HepG2 (cell line): Measurements from ENCODE around the gene PRKCE. TPM values are rescaled to one million over a fixed set of nuclear protein-coding genes. Genes with fewer than 3 reads are reported as not detected.

ENCODE experiments used
- ELF3 ChIP-seq: IDR thresholded peaks from 2 replicates; pipeline ENCODE4 v1.6.1; 2016; ENCODE audit warnings: missing genetic modification reagents, missing compliant biosample characterization
- GZF1 ChIP-seq: sonication (generic); formaldehyde crosslinking; IDR thresholded peaks from 2 replicates; pipeline ENCODE4 v1.5.1; 2020; ENCODE audit warnings: mild to moderate bottlenecking, missing genetic modification reagents
- HNRNPUL1 ChIP-seq: fragments of 200-400 bp; formaldehyde crosslinking; IDR thresholded peaks from 2 replicates; pipeline ENCODE4 v1.6.1; 2017; ENCODE audit warnings: low read depth, mild to moderate bottlenecking, low read length, moderate library complexity
- MAFK ChIP-seq, 2 experiments: IDR thresholded peaks in 1 of 2; conservative IDR thresholded peaks in 1 of 2; 2 replicates each; pipeline ENCODE4 v1.6.1; 2011; ENCODE audit warnings: improper control_type of control experiment in 2 of 2, low read length in 2 of 2
- NR0B2 ChIP-seq: sonication (generic); formaldehyde crosslinking; IDR thresholded peaks from 2 replicates; pipeline ENCODE4 v1.4.0; 2020; ENCODE audit warnings: mild to moderate bottlenecking, missing genetic modification reagents
- REST ChIP-seq, 2 experiments: IDR thresholded peaks; 2 replicates each; pipeline ENCODE4 v1.6.1; 2011 to 2012; ENCODE audit warnings: low read length in 2 of 2, borderline replicate concordance in 1 of 2, low read depth in 1 of 2, mild to moderate bottlenecking in 1 of 2, moderate library complexity in 1 of 2
- SAP130 ChIP-seq: IDR thresholded peaks from 2 replicates; pipeline ENCODE4 v1.6.1; 2016; ENCODE audit warnings: low read depth
- SMAD3 ChIP-seq: sonication (generic); formaldehyde crosslinking; IDR thresholded peaks from 2 replicates; pipeline ENCODE4 v1.4.0; 2020; ENCODE audit warnings: missing genetic modification reagents
- ZBTB42 ChIP-seq: sonication (generic); formaldehyde crosslinking; IDR thresholded peaks from 2 replicates; pipeline ENCODE4 v1.5.0; 2020; ENCODE audit warnings: mild to moderate bottlenecking, missing genetic modification reagents
- ZFP1 ChIP-seq: IDR thresholded peaks from 2 replicates; pipeline ENCODE4 v1.6.1; 2016
- ZFP82 ChIP-seq: sonication (generic); formaldehyde crosslinking; IDR thresholded peaks from 2 replicates; pipeline ENCODE4 v1.5.1; 2020; ENCODE audit warnings: mild to moderate bottlenecking, missing genetic modification reagents, borderline replicate concordance
- ZNF543 ChIP-seq: sonication (generic); formaldehyde crosslinking; IDR thresholded peaks from 2 replicates; pipeline ENCODE4 v1.4.0; 2020; ENCODE audit warnings: mild to moderate bottlenecking, missing genetic modification reagents
- ZNF549 ChIP-seq: sonication (generic); formaldehyde crosslinking; IDR thresholded peaks from 2 replicates; pipeline ENCODE4 v1.5.0; 2020; ENCODE audit warnings: missing genetic modification reagents
- ZNF567 ChIP-seq: sonication (generic); formaldehyde crosslinking; IDR thresholded peaks from 2 replicates; pipeline ENCODE4 v1.8.1; 2023; ENCODE audit warnings: mild to moderate bottlenecking, missing genetic modification reagents, borderline replicate concordance
- ZNF747 ChIP-seq: sonication (generic); formaldehyde crosslinking; IDR thresholded peaks from 2 replicates; pipeline ENCODE4 v1.8.1; 2023; ENCODE audit warnings: missing genetic modification reagents, mild to moderate bottlenecking, borderline replicate concordance
- polyA plus RNA-seq, 8 experiments: library from polyadenylated mRNA; depleted of rRNA in 3 of 8; stranded (reverse) in 7 of 8; unstranded in 1 of 8; fragments of >200 nt; fragmentation: Illumina TruSeq in 4 of 8; extraction: Trizol in 4 of 8; gene quantifications; 2 replicates each; pipeline versions ENCODE4 v1.2.1 to v1.2.3, GENCODE V29; 2011 to 2016; ENCODE audit warnings: low read depth in 4 of 8, missing spikeins in 1 of 8, mixed read lengths in 1 of 8; ENCODE audit not compliant: insufficient read depth in 1 of 8
- total RNA-seq, 5 experiments: library from RNA; depleted of rRNA; stranded (reverse); fragments of >200 nt; fragmentation: Illumina TruSeq; extraction: Trizol; gene quantifications; 2 replicates each; pipeline ENCODE4 v1.2.3, GENCODE V29; 2016; ENCODE audit warnings: low read depth in 1 of 5
- TF ChIP-seq, protein P1 (sequence below): sonication (generic); formaldehyde crosslinking; IDR thresholded peaks from 2 replicates; pipeline ENCODE4 v1.8.0; 2022; ENCODE audit warnings: mild to moderate bottlenecking, missing genetic modification reagents, moderate library complexity
- TF ChIP-seq, protein P2 (sequence below): IDR thresholded peaks from 2 replicates; pipeline ENCODE4 v1.6.1; 2016; ENCODE audit warnings: mild to moderate bottlenecking
- TF ChIP-seq, protein P3 (sequence below): sonication (generic); formaldehyde crosslinking; IDR thresholded peaks from 2 replicates; pipeline ENCODE4 v1.4.0; 2020; ENCODE audit warnings: missing genetic modification reagents

The PRKCE gene
- total and polyA plus RNA-seq, 2 of the 13 experiments (the other 11 are each of a cell fraction or from before 2014, with no cell fraction given) = 1.0 to 3.9 TPM

- TF ChIP-seq REST (IDR thresholded peaks at IDR 0.05; ENCODE audit: borderline replicate concordance in 1 of 2, low read depth in 1 of 2, low read length in 2 of 2) (no peak), ZNF543 (CRISPR knock-in tag) (peak; percentile 83; the same call in 1 of the 2 replicates), ZFP82 (no peak), ZNF747 (0 out of 2 replicates have a peak, but pooled peaks have one; percentile 46), HNRNPUL1 (no peak), NR0B2 (CRISPR knock-in tag) (no peak), ZNF549 (no peak), ZBTB42 (CRISPR knock-in tag) (0 out of 2 replicates have a peak, but pooled peaks have one; percentile 44), SAP130 (no peak), SMAD3 (CRISPR knock-in tag) (no peak), GZF1 (no peak), ELF3 (CRISPR knock-in tag) (peak; percentile 62; the same call in 1 of the 2 replicates), ZFP1 (CRISPR knock-in tag) (no peak), MAFK (conservative IDR thresholded peaks at IDR 0.05 in 1 of 2, IDR thresholded peaks at IDR 0.05 in 1 of 2; ENCODE audit: low read length in 2 of 2) (no peak), ZNF567 (CRISPR knock-in tag) (no peak)
- TF ChIP-seq, protein P1, sequence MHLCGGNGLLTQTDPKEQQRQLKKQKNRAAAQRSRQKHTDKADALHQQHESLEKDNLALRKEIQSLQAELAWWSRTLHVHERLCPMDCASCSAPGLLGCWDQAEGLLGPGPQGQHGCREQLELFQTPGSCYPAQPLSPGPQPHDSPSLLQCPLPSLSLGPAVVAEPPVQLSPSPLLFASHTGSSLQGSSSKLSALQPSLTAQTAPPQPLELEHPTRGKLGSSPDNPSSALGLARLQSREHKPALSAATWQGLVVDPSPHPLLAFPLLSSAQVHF (CRISPR knock-in tag) = no peak
- TF ChIP-seq, protein P2, sequence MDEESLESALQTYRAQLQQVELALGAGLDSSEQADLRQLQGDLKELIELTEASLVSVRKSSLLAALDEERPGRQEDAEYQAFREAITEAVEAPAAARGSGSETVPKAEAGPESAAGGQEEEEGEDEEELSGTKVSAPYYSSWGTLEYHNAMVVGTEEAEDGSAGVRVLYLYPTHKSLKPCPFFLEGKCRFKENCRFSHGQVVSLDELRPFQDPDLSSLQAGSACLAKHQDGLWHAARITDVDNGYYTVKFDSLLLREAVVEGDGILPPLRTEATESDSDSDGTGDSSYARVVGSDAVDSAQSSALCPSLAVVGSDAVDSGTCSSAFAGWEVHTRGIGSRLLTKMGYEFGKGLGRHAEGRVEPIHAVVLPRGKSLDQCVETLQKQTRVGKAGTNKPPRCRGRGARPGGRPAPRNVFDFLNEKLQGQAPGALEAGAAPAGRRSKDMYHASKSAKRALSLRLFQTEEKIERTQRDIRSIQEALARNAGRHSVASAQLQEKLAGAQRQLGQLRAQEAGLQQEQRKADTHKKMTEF (CRISPR knock-in tag) = peak; percentile 59; the same call in 1 of the 2 replicates
- TF ChIP-seq, protein P3, sequence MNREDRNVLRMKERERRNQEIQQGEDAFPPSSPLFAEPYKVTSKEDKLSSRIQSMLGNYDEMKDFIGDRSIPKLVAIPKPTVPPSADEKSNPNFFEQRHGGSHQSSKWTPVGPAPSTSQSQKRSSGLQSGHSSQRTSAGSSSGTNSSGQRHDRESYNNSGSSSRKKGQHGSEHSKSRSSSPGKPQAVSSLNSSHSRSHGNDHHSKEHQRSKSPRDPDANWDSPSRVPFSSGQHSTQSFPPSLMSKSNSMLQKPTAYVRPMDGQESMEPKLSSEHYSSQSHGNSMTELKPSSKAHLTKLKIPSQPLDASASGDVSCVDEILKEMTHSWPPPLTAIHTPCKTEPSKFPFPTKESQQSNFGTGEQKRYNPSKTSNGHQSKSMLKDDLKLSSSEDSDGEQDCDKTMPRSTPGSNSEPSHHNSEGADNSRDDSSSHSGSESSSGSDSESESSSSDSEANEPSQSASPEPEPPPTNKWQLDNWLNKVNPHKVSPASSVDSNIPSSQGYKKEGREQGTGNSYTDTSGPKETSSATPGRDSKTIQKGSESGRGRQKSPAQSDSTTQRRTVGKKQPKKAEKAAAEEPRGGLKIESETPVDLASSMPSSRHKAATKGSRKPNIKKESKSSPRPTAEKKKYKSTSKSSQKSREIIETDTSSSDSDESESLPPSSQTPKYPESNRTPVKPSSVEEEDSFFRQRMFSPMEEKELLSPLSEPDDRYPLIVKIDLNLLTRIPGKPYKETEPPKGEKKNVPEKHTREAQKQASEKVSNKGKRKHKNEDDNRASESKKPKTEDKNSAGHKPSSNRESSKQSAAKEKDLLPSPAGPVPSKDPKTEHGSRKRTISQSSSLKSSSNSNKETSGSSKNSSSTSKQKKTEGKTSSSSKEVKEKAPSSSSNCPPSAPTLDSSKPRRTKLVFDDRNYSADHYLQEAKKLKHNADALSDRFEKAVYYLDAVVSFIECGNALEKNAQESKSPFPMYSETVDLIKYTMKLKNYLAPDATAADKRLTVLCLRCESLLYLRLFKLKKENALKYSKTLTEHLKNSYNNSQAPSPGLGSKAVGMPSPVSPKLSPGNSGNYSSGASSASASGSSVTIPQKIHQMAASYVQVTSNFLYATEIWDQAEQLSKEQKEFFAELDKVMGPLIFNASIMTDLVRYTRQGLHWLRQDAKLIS (CRISPR knock-in tag) = no peak
Measured at GRCh38 chr2:45643543-45644542, 7.6 kb upstream of the PRKCE start (continued).
